ENCODE data around the gene KDM8.

KDM8 gene

GRCh38 chr16:27197004-27197403 lies 6.3 kb upstream of the KDM8 start:
- Histone ChIP-seq H3K4me1 (ENCODE audit: control insufficient read depth in 1 of 2, insufficient read depth in 2 of 2, low read length in 2 of 2) (peaks cover 0 to 6% of the 10 kb centered on the region in 2 experiments), H3K18ac (ENCODE audit: low read length) (no peak overlapping the region), H3K79me1 (ENCODE audit: low read length) (no peaks in the 10 kb centered on the region), H4K12ac (ENCODE audit: low read depth, low read length) (no peak overlapping the region), H2AFZ (ENCODE audit: insufficient read depth, low read length, poor library complexity) (no peak overlapping the region), H2BK120ac (ENCODE audit: insufficient read depth, low read length, poor library complexity) (no peak overlapping the region), H3K4ac (ENCODE audit: low read depth, low read length) (no peak overlapping the region), H3K4me3 (ENCODE audit: low read depth, low read length) (no peak overlapping the region), H3K14ac (ENCODE audit: low read length) (no peak overlapping the region), H4K8ac (ENCODE audit: low read depth, low read length) (no peak overlapping the region), H3K4me2 (ENCODE audit: low read length) (no peak overlapping the region), H2AK5ac (ENCODE audit: low read length) (no peak overlapping the region), H3K9me3 (ENCODE audit: insufficient read depth, low read depth, low read length) (peaks cover 2% of the 10 kb centered on the region), H3K27me3 (ENCODE audit: insufficient read depth, low read length) (no peaks in the 10 kb centered on the region), H4K91ac (ENCODE audit: low read depth, low read length) (no peak overlapping the region), H3K23ac (ENCODE audit: low read length) (peak overlapping the region; percentile 71), H2BK5ac (ENCODE audit: low read depth, low read length, poor library complexity) (no peak overlapping the region), H2BK12ac (ENCODE audit: low read length) (no peak overlapping the region), H3K79me2 (ENCODE audit: control insufficient read depth, insufficient read depth, low read length, poor library complexity) (no peaks in the 10 kb centered on the region), H3K36me3 (ENCODE audit: control insufficient read depth in 1 of 2, insufficient read depth in 2 of 2, low read length in 2 of 2) (no peaks in the 10 kb centered on the region), H3K9ac (ENCODE audit: low read length) (peak overlapping the region; percentile 1), H3K27ac (ENCODE audit: low read depth, low read length) (no peak overlapping the region)
- no peak for DNase-seq
- WGBS (ENCODE audit: extremely low coverage, insufficient coverage, insufficient read length) = no CpG with 5 or more reads among the region's 4 CpGs

GRCh38 chr16:27198451-27199234 lies 4.7 kb upstream of the KDM8 start:
- H3K9me3 ChIP-seq (ENCODE audit: insufficient read depth, low read depth, low read length) = peaks cover 2% of the 10 kb centered on the region
- H3K4me1 ChIP-seq (ENCODE audit: control insufficient read depth in 1 of 2, insufficient read depth in 2 of 2, low read length in 2 of 2) = peaks cover 3 to 9% of the 10 kb centered on the region in 2 experiments
- H2BK120ac ChIP-seq (ENCODE audit: insufficient read depth, low read length, poor library complexity) = no peak overlapping the region
- H3K18ac ChIP-seq (ENCODE audit: low read length) = no peak overlapping the region
- H3K23ac ChIP-seq (ENCODE audit: low read length) = no peak overlapping the region
- H2AFZ ChIP-seq (ENCODE audit: insufficient read depth, low read length, poor library complexity) = no peak overlapping the region
- H2BK5ac ChIP-seq (ENCODE audit: low read depth, low read length, poor library complexity) = no peak overlapping the region
- H3K4me3 ChIP-seq (ENCODE audit: low read depth, low read length) = no peak overlapping the region
- H4K12ac ChIP-seq (ENCODE audit: low read depth, low read length) = no peak overlapping the region
- H3K79me2 ChIP-seq (ENCODE audit: control insufficient read depth, insufficient read depth, low read length, poor library complexity) = peaks cover 2% of the 10 kb centered on the region
- H3K4ac ChIP-seq (ENCODE audit: low read depth, low read length) = no peak overlapping the region
- no peak overlapping the region for H3K14ac ChIP-seq (ENCODE audit: low read length)
- no peak overlapping the region for H2BK12ac ChIP-seq (ENCODE audit: low read length)
- no peak for DNase-seq
- no peak overlapping the region for H2AK5ac ChIP-seq (ENCODE audit: low read length)
- H4K91ac ChIP-seq (ENCODE audit: low read depth, low read length) = no peak overlapping the region
- no peaks in the 10 kb centered on the region for H3K27me3 ChIP-seq (ENCODE audit: insufficient read depth, low read length)
- no peak overlapping the region for H3K27ac ChIP-seq (ENCODE audit: low read depth, low read length)
- no peaks in the 10 kb centered on the region for H3K36me3 ChIP-seq (ENCODE audit: control insufficient read depth in 1 of 2, insufficient read depth in 2 of 2, low read length in 2 of 2)
- H4K8ac ChIP-seq (ENCODE audit: low read depth, low read length) = no peak overlapping the region
- peaks cover 3% of the 10 kb centered on the region for H3K79me1 ChIP-seq (ENCODE audit: low read length)
- no peak overlapping the region for H3K9ac ChIP-seq (ENCODE audit: low read length)
- WGBS (ENCODE audit: extremely low coverage, insufficient coverage, insufficient read length) = no CpG with 5 or more reads among the region's 12 CpGs
- no peak overlapping the region for H3K4me2 ChIP-seq (ENCODE audit: low read length)

GRCh38 chr16:27199235-27199586 lies 4.1 kb upstream of the KDM8 start:
- Histone ChIP-seq H4K91ac (ENCODE audit: low read depth, low read length) (no peak overlapping the region), H4K8ac (ENCODE audit: low read depth, low read length) (no peak overlapping the region), H3K9me3 (ENCODE audit: insufficient read depth, low read depth, low read length) (peaks cover 2% of the 10 kb centered on the region), H4K12ac (ENCODE audit: low read depth, low read length) (no peak overlapping the region), H2AK5ac (ENCODE audit: low read length) (no peak overlapping the region), H3K27ac (ENCODE audit: low read depth, low read length) (no peak overlapping the region), H3K4me3 (ENCODE audit: low read depth, low read length) (no peak overlapping the region), H3K4me2 (ENCODE audit: low read length) (no peak overlapping the region), H2BK12ac (ENCODE audit: low read length) (no peak overlapping the region), H3K79me2 (ENCODE audit: control insufficient read depth, insufficient read depth, low read length, poor library complexity) (peaks cover 6% of the 10 kb centered on the region), H3K27me3 (ENCODE audit: insufficient read depth, low read length) (no peaks in the 10 kb centered on the region), H3K23ac (ENCODE audit: low read length) (no peak overlapping the region), H3K79me1 (ENCODE audit: low read length) (peaks cover 6% of the 10 kb centered on the region), H3K18ac (ENCODE audit: low read length) (no peak overlapping the region), H3K14ac (ENCODE audit: low read length) (no peak overlapping the region), H2AFZ (ENCODE audit: insufficient read depth, low read length, poor library complexity) (no peak overlapping the region), H3K4me1 (ENCODE audit: control insufficient read depth in 1 of 2, insufficient read depth in 2 of 2, low read length in 2 of 2) (peaks cover 3 to 11% of the 10 kb centered on the region in 2 experiments), H2BK120ac (ENCODE audit: insufficient read depth, low read length, poor library complexity) (no peak overlapping the region), H3K4ac (ENCODE audit: low read depth, low read length) (no peak overlapping the region), H2BK5ac (ENCODE audit: low read depth, low read length, poor library complexity) (no peak overlapping the region), H3K36me3 (ENCODE audit: control insufficient read depth in 1 of 2, insufficient read depth in 2 of 2, low read length in 2 of 2) (no peaks in the 10 kb centered on the region), H3K9ac (ENCODE audit: low read length) (no peak overlapping the region)
- no peak for DNase-seq
- no CpG with 5 or more reads among the region's 3 CpGs for WGBS (ENCODE audit: extremely low coverage, insufficient coverage, insufficient read length)

- no peak overlapping the region for H3K4ac ChIP-seq (ENCODE audit: low read depth, low read length)
- no peak overlapping the region for H2AFZ ChIP-seq (ENCODE audit: insufficient read depth, low read length, poor library complexity)
- H4K8ac ChIP-seq (ENCODE audit: low read depth, low read length) = no peak overlapping the region
- H2BK120ac ChIP-seq (ENCODE audit: insufficient read depth, low read length, poor library complexity) = no peak overlapping the region
- H3K27ac ChIP-seq (ENCODE audit: low read depth, low read length) = no peak overlapping the region
- H3K36me3 ChIP-seq (ENCODE audit: control insufficient read depth in 1 of 2, insufficient read depth in 2 of 2, low read length in 2 of 2) = no peaks in the 10 kb centered on the region
- H3K4me2 ChIP-seq (ENCODE audit: low read length) = no peak overlapping the region
- no peak overlapping the region for H3K23ac ChIP-seq (ENCODE audit: low read length)
- H3K9ac ChIP-seq (ENCODE audit: low read length) = no peak overlapping the region
- H3K4me3 ChIP-seq (ENCODE audit: low read depth, low read length) = no peak overlapping the region
- no peak for DNase-seq
- H3K4me1 ChIP-seq (ENCODE audit: control insufficient read depth in 1 of 2, insufficient read depth in 2 of 2, low read length in 2 of 2) = peaks cover 3 to 16% of the 10 kb centered on the region in 2 experiments
- no peak overlapping the region for H4K12ac ChIP-seq (ENCODE audit: low read depth, low read length)
- H3K79me1 ChIP-seq (ENCODE audit: low read length) = peaks cover 6% of the 10 kb centered on the region
- H2BK5ac ChIP-seq (ENCODE audit: low read depth, low read length, poor library complexity) = no peak overlapping the region
- H3K79me2 ChIP-seq (ENCODE audit: control insufficient read depth, insufficient read depth, low read length, poor library complexity) = peaks cover 6% of the 10 kb centered on the region
- no peak overlapping the region for H3K14ac ChIP-seq (ENCODE audit: low read length)
- no peak overlapping the region for H4K91ac ChIP-seq (ENCODE audit: low read depth, low read length)
- no CpG with 5 or more reads among the region's 1 CpG for WGBS (ENCODE audit: extremely low coverage, insufficient coverage, insufficient read length)
- H3K27me3 ChIP-seq (ENCODE audit: insufficient read depth, low read length) = no peaks in the 10 kb centered on the region
- H2BK12ac ChIP-seq (ENCODE audit: low read length) = no peak overlapping the region
- no peak overlapping the region for H2AK5ac ChIP-seq (ENCODE audit: low read length)
- H3K18ac ChIP-seq (ENCODE audit: low read length) = no peak overlapping the region
- H3K9me3 ChIP-seq (ENCODE audit: insufficient read depth, low read depth, low read length) = peaks cover 2% of the 10 kb centered on the region
These were observed 3.6 kb upstream of the KDM8 start for GRCh38 chr16:27199736-27200135.
